Keratinocyte (primary cell): ENCODE data around the gene UPK1A. TPM values are rescaled to one million over a fixed set of nuclear protein-coding genes. Genes with fewer than 3 reads are reported as not detected.

Experiments
- DNase-seq: peaks from one replicate; pipeline ENCODE4 v3.0.0-alpha.2; 2011; ENCODE audit warnings: low read depth, missing footprints, low spot score
- FAIRE-seq: peaks from 2 replicates; lab custom pipeline; 2011; peaks lifted over from hg19 to GRCh38; lab: Jason Lieb, UNC
- H2AFZ ChIP-seq: 2 replicates; pipeline ENCODE4 v1.6.0; 2012; ENCODE audit warnings: low read length, control low read depth, inconsistent platforms; ENCODE audit not compliant: control insufficient read depth
- H3K27ac ChIP-seq: 2 replicates; pipeline ENCODE4 v1.5.1; 2011; ENCODE audit warnings: low read length; ENCODE audit not compliant: control insufficient read depth, insufficient read depth
- H3K27me3 ChIP-seq: 3 replicates; pipeline ENCODE4 v1.6.0; 2011; ENCODE audit warnings: low read length; ENCODE audit not compliant: control insufficient read depth, insufficient read depth; ENCODE audit errors: extremely low read depth
- H3K36me3 ChIP-seq, 2 experiments: 2 replicates in 1 of 2; 3 replicates in 1 of 2; pipeline ENCODE4 v1.5.1; 2011; ENCODE audit warnings: low read length in 2 of 2, mild to moderate bottlenecking in 1 of 2; ENCODE audit not compliant: control insufficient read depth in 2 of 2, insufficient read depth in 2 of 2; ENCODE audit errors: extremely low read depth in 1 of 2
- H3K4me1 ChIP-seq: 3 replicates; pipeline ENCODE4 v1.5.1; 2011; ENCODE audit warnings: low read length; ENCODE audit not compliant: control insufficient read depth, insufficient read depth; ENCODE audit errors: extremely low read depth
- H3K4me2 ChIP-seq: 3 replicates; pipeline ENCODE4 v1.6.0; 2011; ENCODE audit warnings: low read depth, low read length; ENCODE audit not compliant: control insufficient read depth, insufficient read depth; ENCODE audit errors: extremely low read depth
- H3K4me3 ChIP-seq, 3 experiments: fragments of 200-600 bp in 1 of 3; sonication (generic) in 1 of 3; 2 replicates in 2 of 3; 3 replicates in 1 of 3; pipeline ENCODE4 v1.5.1; 2011 to 2016; ENCODE audit warnings: low read length in 3 of 3, mild to moderate bottlenecking in 3 of 3, control low read depth in 2 of 3, inconsistent platforms in 1 of 3, low read depth in 1 of 3, mixed read lengths in 1 of 3, mixed run types in 1 of 3, moderate library complexity in 1 of 3; ENCODE audit not compliant: control insufficient read depth in 2 of 3, insufficient read depth in 2 of 3; ENCODE audit errors: extremely low read depth in 1 of 3
- H3K79me2 ChIP-seq: 2 replicates; pipeline ENCODE4 v1.6.0; 2012; ENCODE audit warnings: low read length; ENCODE audit not compliant: control insufficient read depth, insufficient read depth
- H3K9ac ChIP-seq: 3 replicates; pipeline ENCODE4 v1.6.0; 2011; ENCODE audit warnings: low read length; ENCODE audit not compliant: control insufficient read depth, insufficient read depth; ENCODE audit errors: extremely low read depth
- H3K9me1 ChIP-seq: 3 replicates; pipeline ENCODE4 v1.6.0; 2011; ENCODE audit warnings: low read length; ENCODE audit not compliant: control insufficient read depth, insufficient read depth; ENCODE audit errors: extremely low read depth
- H3K9me3 ChIP-seq: 2 replicates; pipeline ENCODE4 v1.5.1; 2012; ENCODE audit warnings: low read depth, low read length; ENCODE audit not compliant: control insufficient read depth
- H4K20me1 ChIP-seq: 3 replicates; pipeline ENCODE4 v1.6.0; 2011; ENCODE audit warnings: low read length; ENCODE audit not compliant: control insufficient read depth, insufficient read depth; ENCODE audit errors: extremely low read depth
- EZH2 ChIP-seq: IDR thresholded peaks from one replicate; pipeline ENCODE4 v1.6.1; 2012; ENCODE audit warnings: inconsistent platforms, mild to moderate bottlenecking, low read length, moderate library complexity
- dilution Hi-C: fragments of 300-500 bp; cut with MboI; formaldehyde crosslinking; loops from one replicate; pipeline ENCODE4 v1.7.0; 2020; ENCODE audit warnings: low sequenced_read_pairs; ENCODE audit not compliant: extremely low pct_ligation_motif_present
- polyA plus RNA-seq, 5 experiments: library from polyadenylated mRNA; depleted of rRNA in 3 of 5; stranded (reverse) in 3 of 5; stranded (forward) in 1 of 5; unstranded in 1 of 5; fragments of >200 nt; gene quantifications; 1 replicate in 1 of 5; 2 replicates in 3 of 5; 3 replicates in 1 of 5; pipeline versions ENCODE4 v1.2.1 to v1.2.3, GENCODE V29; 2011 to 2012; ENCODE audit warnings: missing spikeins in 2 of 5, low read depth in 1 of 5, low replicate concordance in 1 of 5
- TF ChIP-seq, protein P1 (sequence below), 3 experiments: IDR thresholded peaks in 1 of 3; conservative IDR thresholded peaks in 1 of 3; optimal IDR thresholded peaks in 1 of 3; 2 replicates in 2 of 3; 3 replicates in 1 of 3; pipeline versions ENCODE3 to v1.5.1; 2011; ENCODE audit warnings: low read length in 3 of 3, mild to moderate bottlenecking in 3 of 3, moderate library complexity in 2 of 3, control low read depth in 1 of 3, inconsistent platforms in 1 of 3; ENCODE audit not compliant: insufficient read depth in 2 of 3; ENCODE audit errors: extremely low read depth in 1 of 3

UPK1A gene
- polyA plus RNA-seq, 1 donor (not counting 4 experiments of a cell fraction or from before 2014, with no cell fraction given): 0.09 TPM

- H3K36me3 ChIP-seq: peaks cover 1 to 11% of the 10 kb centered on the region in 2 experiments
These were observed 2.3 kb upstream of the UPK1A start for GRCh38 chr19:35663981-35664380.

GRCh38 chr19:35665157-35665556 is 1.2 kb upstream of the UPK1A start:
- TF ChIP-seq EZH2: no peak
- TF ChIP-seq, protein P1, sequence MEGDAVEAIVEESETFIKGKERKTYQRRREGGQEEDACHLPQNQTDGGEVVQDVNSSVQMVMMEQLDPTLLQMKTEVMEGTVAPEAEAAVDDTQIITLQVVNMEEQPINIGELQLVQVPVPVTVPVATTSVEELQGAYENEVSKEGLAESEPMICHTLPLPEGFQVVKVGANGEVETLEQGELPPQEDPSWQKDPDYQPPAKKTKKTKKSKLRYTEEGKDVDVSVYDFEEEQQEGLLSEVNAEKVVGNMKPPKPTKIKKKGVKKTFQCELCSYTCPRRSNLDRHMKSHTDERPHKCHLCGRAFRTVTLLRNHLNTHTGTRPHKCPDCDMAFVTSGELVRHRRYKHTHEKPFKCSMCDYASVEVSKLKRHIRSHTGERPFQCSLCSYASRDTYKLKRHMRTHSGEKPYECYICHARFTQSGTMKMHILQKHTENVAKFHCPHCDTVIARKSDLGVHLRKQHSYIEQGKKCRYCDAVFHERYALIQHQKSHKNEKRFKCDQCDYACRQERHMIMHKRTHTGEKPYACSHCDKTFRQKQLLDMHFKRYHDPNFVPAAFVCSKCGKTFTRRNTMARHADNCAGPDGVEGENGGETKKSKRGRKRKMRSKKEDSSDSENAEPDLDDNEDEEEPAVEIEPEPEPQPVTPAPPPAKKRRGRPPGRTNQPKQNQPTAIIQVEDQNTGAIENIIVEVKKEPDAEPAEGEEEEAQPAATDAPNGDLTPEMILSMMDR (optimal IDR thresholded peaks at IDR 0.05 in 1 of 3, IDR thresholded peaks at IDR 0.05 in 1 of 3, conservative IDR thresholded peaks at IDR 0.05 in 1 of 3; ENCODE audit: extremely low read depth in 1 of 3, insufficient read depth in 2 of 3, low read length in 3 of 3): no peak

More at GRCh38 chr19:35663981-35664380, 2.3 kb upstream of the UPK1A start:
- no peak overlapping the region for H3K4me3 ChIP-seq
- dilution Hi-C loops: no loop called here
- DNase-seq: no peak
- H3K79me2 ChIP-seq: no peaks in the 10 kb centered on the region
- no peaks in the 10 kb centered on the region for H3K27me3 ChIP-seq
- H3K4me1 ChIP-seq: no peaks in the 10 kb centered on the region
- H3K9me1 ChIP-seq: no peaks in the 10 kb centered on the region
- TF ChIP-seq, protein P1 (optimal IDR thresholded peaks at IDR 0.05 in 1 of 3, IDR thresholded peaks at IDR 0.05 in 1 of 3, conservative IDR thresholded peaks at IDR 0.05 in 1 of 3; ENCODE audit: extremely low read depth in 1 of 3, insufficient read depth in 2 of 3, low read length in 3 of 3): no peak
- TF ChIP-seq EZH2: no peak
- H3K27ac ChIP-seq: no peak overlapping the region
- no peaks in the 10 kb centered on the region for H4K20me1 ChIP-seq
- no peaks in the 10 kb centered on the region for H3K9me3 ChIP-seq
- no peak overlapping the region for H3K9ac ChIP-seq
- no peak overlapping the region for H3K4me2 ChIP-seq
- H2AFZ ChIP-seq: no peak overlapping the region
- FAIRE-seq: no peak

More at GRCh38 chr19:35665157-35665556, 1.2 kb upstream of the UPK1A start:
- H3K4me1 ChIP-seq: no peaks in the 10 kb centered on the region
- H3K4me3 ChIP-seq: no peak overlapping the region
- H3K27ac ChIP-seq: no peak overlapping the region
- dilution Hi-C loops: no loop called here
- H3K79me2 ChIP-seq: no peaks in the 10 kb centered on the region
- no peak for DNase-seq
- FAIRE-seq: no peak
- peaks cover 1 to 5% of the 10 kb centered on the region in 2 experiments for H3K36me3 ChIP-seq
- no peak overlapping the region for H3K4me2 ChIP-seq
- H3K9ac ChIP-seq: no peak overlapping the region
- H3K9me1 ChIP-seq: no peaks in the 10 kb centered on the region
- H4K20me1 ChIP-seq: no peaks in the 10 kb centered on the region
- H3K27me3 ChIP-seq: peaks cover 6% of the 10 kb centered on the region
- H2AFZ ChIP-seq: no peak overlapping the region
- H3K9me3 ChIP-seq: no peaks in the 10 kb centered on the region
